Right lobe of liver (tissue), 4 donors: ENCODE measurements around the gene UNC93A.

Source experiments
- POLR2A ChIP-seq: fragments of 450-650 bp; IDR thresholded peaks from one replicate; pipeline ENCODE4 v1.6.1; 2017; ENCODE audit warnings: antibody characterized with exemption, mild to moderate bottlenecking
- TF ChIP-seq, protein P1 (sequence below), 4 donors: fragments of 200-600 bp in 3 of 4; fragments of 450-650 bp in 1 of 4; IDR thresholded peaks; one replicate each; pipeline versions ENCODE4 v1.5.1 to v1.8.0; 2016 to 2022; ENCODE audit warnings: antibody characterized with exemption in 4 of 4, mild to moderate bottlenecking in 2 of 4
- donor health status: DM: no; HTN: no; CAD: no.
- donor health status: DM: no; HTN: no; CAD: no.
- donor health status: DM: no; HTN: yes; CAD: no.

DNA sequence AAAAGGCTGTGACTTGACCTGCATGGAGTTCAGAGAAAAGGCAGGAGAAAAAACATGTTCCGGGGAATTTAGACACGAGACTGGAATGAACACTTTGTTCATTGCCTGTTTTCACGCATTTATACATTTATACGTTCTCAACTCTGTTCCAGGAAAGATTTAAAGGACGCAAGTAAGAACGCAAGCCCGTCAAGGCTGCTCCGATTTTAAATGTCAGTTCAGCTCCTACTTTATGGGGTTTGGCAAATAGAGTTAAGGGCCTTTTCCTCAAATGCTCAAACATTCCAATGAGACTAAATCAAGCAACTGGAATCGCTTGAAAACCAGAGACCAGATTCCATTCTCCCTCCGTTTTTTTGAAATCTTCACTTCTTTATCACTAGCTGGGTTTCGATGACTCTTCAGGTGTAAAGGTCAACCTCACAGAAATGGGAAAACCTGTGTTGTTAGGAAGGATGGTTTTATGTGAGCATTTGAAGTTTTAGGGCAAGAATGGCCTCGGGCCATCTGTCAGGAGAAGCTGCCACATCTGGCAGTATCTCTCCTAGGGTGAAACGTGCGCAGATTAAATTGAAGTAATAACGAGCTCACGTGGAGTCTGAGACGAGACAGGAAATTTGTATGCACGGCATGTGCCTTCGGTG lies 58.6 kb downstream of the UNC93A start:
- TF ChIP-seq, protein P1, sequence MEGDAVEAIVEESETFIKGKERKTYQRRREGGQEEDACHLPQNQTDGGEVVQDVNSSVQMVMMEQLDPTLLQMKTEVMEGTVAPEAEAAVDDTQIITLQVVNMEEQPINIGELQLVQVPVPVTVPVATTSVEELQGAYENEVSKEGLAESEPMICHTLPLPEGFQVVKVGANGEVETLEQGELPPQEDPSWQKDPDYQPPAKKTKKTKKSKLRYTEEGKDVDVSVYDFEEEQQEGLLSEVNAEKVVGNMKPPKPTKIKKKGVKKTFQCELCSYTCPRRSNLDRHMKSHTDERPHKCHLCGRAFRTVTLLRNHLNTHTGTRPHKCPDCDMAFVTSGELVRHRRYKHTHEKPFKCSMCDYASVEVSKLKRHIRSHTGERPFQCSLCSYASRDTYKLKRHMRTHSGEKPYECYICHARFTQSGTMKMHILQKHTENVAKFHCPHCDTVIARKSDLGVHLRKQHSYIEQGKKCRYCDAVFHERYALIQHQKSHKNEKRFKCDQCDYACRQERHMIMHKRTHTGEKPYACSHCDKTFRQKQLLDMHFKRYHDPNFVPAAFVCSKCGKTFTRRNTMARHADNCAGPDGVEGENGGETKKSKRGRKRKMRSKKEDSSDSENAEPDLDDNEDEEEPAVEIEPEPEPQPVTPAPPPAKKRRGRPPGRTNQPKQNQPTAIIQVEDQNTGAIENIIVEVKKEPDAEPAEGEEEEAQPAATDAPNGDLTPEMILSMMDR (IDR thresholded peaks at IDR 0.05), result no peak
- no peak for TF ChIP-seq POLR2A
